ENCODE measurements around the gene NBAS. TPM values are rescaled to one million over a fixed set of nuclear protein-coding genes. Genes with fewer than 3 reads are reported as not detected.

Gene NBAS
- total RNA-seq, 1 experiment from 2014 or later = 32.5 TPM

DNA sequence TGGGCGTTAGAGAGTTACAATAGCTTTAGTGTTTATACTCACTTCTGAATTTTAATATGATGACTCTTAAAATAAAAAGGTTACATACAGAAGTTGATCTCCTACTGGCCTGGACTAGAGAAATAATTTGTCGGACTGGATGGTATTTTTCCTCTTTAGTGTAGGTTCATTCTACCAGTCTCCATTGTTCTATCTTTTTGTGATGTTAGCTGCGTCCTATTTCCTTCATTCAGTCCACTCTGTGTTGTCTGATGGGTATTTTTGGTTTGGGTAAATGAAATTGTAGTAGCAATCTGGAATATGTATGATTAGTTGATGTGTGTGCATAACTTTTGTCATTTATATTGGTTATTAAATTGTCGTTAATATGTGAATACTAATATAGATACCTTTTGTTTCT lies 35.8 kb upstream of the NBAS start:
- H3K4me1 Mint-ChIP-seq = peaks cover 7 to 10% of the 10 kb centered on the region in 2 experiments

More for the DNA sequence above, 35.8 kb upstream of the NBAS start:
- Histone ChIP-seq H4K20me1 (ENCODE audit: control insufficient read depth, insufficient read depth, insufficient read length) (no peaks in the 10 kb centered on the region), H3K9ac (ENCODE audit: extremely low read depth, insufficient read length, low read length) (no peak overlapping the region), H3K27ac (ENCODE audit: insufficient read length, low read depth, low read length) (no peak overlapping the region), H2AK5ac (ENCODE audit: insufficient read length, low read length) (no peak overlapping the region), H3K4me2 (ENCODE audit: insufficient read depth, insufficient read length, low read length) (no peak overlapping the region), H2BK12ac (ENCODE audit: insufficient read length, low read depth, low read length) (no peak overlapping the region), H2AFZ (ENCODE audit: low read length) (no peak overlapping the region), H3K18ac (ENCODE audit: insufficient read length, low read depth, low read length) (no peak overlapping the region), H3K14ac (ENCODE audit: insufficient read depth, low read length) (no peak overlapping the region), H3K4me1 (ENCODE audit: insufficient read depth, low read length) (no peaks in the 10 kb centered on the region), H4K91ac (ENCODE audit: insufficient read length, low read depth, low read length) (no peak overlapping the region), H2BK15ac (ENCODE audit: low read depth, low read length) (no peak overlapping the region), H3K9me3 (ENCODE audit: control insufficient read depth, low read depth, low read length) (no peaks in the 10 kb centered on the region), H3K79me1 (ENCODE audit: insufficient read depth, low read depth, low read length, poor library complexity, severe bottlenecking) (no peaks in the 10 kb centered on the region), H2BK5ac (ENCODE audit: insufficient read length, low read length) (no peak overlapping the region), H2BK20ac (ENCODE audit: low read depth, low read length, poor library complexity, severe bottlenecking) (no peak overlapping the region), H3K27me3 (ENCODE audit: insufficient read depth, low read length) (no peaks in the 10 kb centered on the region), H3K23ac (ENCODE audit: insufficient read length, low read depth, low read length) (no peak overlapping the region), H4K8ac (replicated peaks; ENCODE audit: insufficient read length, low read depth, low read length) (no peak overlapping the region), H2BK120ac (ENCODE audit: low read depth, low read length, poor library complexity, severe bottlenecking) (no peak overlapping the region), H3K56ac (ENCODE audit: insufficient read length, low read depth, low read length) (no peak overlapping the region), H3K79me2 (ENCODE audit: insufficient read depth, low read length) (peaks cover 6% of the 10 kb centered on the region; the same call in 1 of the 2 replicates), H3K4ac (ENCODE audit: low read depth, low read length) (no peak overlapping the region), H3K23me2 (ENCODE audit: insufficient read length, low read depth, low read length, poor library complexity, severe bottlenecking) (no peaks in the 10 kb centered on the region), H3T11ph (ENCODE audit: low read length) (no peak overlapping the region), H4K5ac (ENCODE audit: insufficient read length, low read depth, low read length) (no peak overlapping the region)
- Mint-ChIP-seq H3K36me3 (ENCODE audit: insufficient read depth in 1 of 3, low read depth in 3 of 3) (peaks cover 33 to 65% (median 61%) of the 10 kb centered on the region in 3 experiments), H3K27me3 (ENCODE audit: low read depth) (no peaks in the 10 kb centered on the region), H3K27ac (no peak overlapping the region), H3K4me3 (no peak overlapping the region), H3K9me3 (no peaks in the 10 kb centered on the region)
- TF ChIP-seq, protein P1, sequence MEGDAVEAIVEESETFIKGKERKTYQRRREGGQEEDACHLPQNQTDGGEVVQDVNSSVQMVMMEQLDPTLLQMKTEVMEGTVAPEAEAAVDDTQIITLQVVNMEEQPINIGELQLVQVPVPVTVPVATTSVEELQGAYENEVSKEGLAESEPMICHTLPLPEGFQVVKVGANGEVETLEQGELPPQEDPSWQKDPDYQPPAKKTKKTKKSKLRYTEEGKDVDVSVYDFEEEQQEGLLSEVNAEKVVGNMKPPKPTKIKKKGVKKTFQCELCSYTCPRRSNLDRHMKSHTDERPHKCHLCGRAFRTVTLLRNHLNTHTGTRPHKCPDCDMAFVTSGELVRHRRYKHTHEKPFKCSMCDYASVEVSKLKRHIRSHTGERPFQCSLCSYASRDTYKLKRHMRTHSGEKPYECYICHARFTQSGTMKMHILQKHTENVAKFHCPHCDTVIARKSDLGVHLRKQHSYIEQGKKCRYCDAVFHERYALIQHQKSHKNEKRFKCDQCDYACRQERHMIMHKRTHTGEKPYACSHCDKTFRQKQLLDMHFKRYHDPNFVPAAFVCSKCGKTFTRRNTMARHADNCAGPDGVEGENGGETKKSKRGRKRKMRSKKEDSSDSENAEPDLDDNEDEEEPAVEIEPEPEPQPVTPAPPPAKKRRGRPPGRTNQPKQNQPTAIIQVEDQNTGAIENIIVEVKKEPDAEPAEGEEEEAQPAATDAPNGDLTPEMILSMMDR (conservative IDR thresholded peaks at IDR 0.05) = no peak
- DNase-seq = no peak
- WGBS (ENCODE audit: extremely low coverage, insufficient read length, low lambda C conversion rate) = no CpG with 5 or more reads among the region's 4 CpGs
